IMR-90 (cell line): ENCODE data around the gene KCNT1. TPM values are rescaled to one million over a fixed set of nuclear protein-coding genes. Genes with fewer than 3 reads are reported as not detected.

Experiments used
- ATAC-seq: fragments of 200-7000 bp; cut with Tn5 transposase; 2 replicates; pipeline ENCODE4 v1.9.1; 2020; ENCODE audit warnings: low read depth, mild to moderate bottlenecking, moderate library complexity
- BruUV-seq: library from RNA; stranded (reverse); fragments of 400-500 nt; replicated peaks from 2 replicates; lab custom pipeline; 2021; lab: Mats Ljungman, UMichigan
- CTCF ChIA-PET: fragments of 300-600 bp; formaldehyde crosslinking; extraction: SDS; loops from one replicate; lab custom pipeline; 2021; ENCODE audit warnings: antibody characterized with exemption; lab: Yijun Ruan, JAX
- POLR2A ChIA-PET: fragments of 300-600 bp; sonication (Branson Sonifier 250); formaldehyde crosslinking; loops from one replicate; lab custom pipeline; 2022; ENCODE audit warnings: antibody characterized with exemption; ENCODE audit not compliant: unreplicated experiment; lab: Charles Lee
- DNase-seq: peaks from one replicate; pipeline ENCODE4 v3.0.0; 2013
- H2AFZ ChIP-seq: replicated peaks from 2 replicates; pipeline ENCODE3; 2013; ENCODE audit warnings: low read length, mild to moderate bottlenecking; ENCODE audit not compliant: poor library complexity
- H2AK5ac ChIP-seq: 2 replicates; pipeline ENCODE4 v1.6.1; 2013; ENCODE audit warnings: low read depth, low read length, inconsistent platforms
- H2AK9ac ChIP-seq: replicated peaks from 2 replicates; pipeline ENCODE3; 2013; ENCODE audit warnings: mild to moderate bottlenecking, low read depth, low read length, moderate library complexity; ENCODE audit not compliant: poor library complexity
- H2BK120ac ChIP-seq: 2 replicates; pipeline ENCODE4 v1.6.1; 2013; ENCODE audit warnings: low read depth, low read length, inconsistent platforms
- H2BK15ac ChIP-seq: 3 replicates; pipeline ENCODE4 v1.6.1; 2013; ENCODE audit warnings: low read depth, low read length, inconsistent platforms
- H2BK20ac ChIP-seq: 2 replicates; pipeline ENCODE4 v1.6.1; 2013; ENCODE audit warnings: low read depth, mild to moderate bottlenecking, inconsistent platforms, low read length, moderate library complexity
- H2BK5ac ChIP-seq: 2 replicates; pipeline ENCODE4 v1.6.1; 2013; ENCODE audit warnings: mild to moderate bottlenecking, low read depth, low read length, inconsistent platforms; ENCODE audit not compliant: poor library complexity, severe bottlenecking
- H3K14ac ChIP-seq: replicated peaks from 2 replicates; pipeline ENCODE4 v1.6.1; 2013; ENCODE audit warnings: low read depth, low read length, inconsistent platforms
- H3K18ac ChIP-seq: 2 replicates; pipeline ENCODE4 v1.6.1; 2013; ENCODE audit warnings: low read depth, low read length, control low read depth
- H3K23ac ChIP-seq: 2 replicates; pipeline ENCODE4 v1.6.1; 2013; ENCODE audit warnings: low read depth, low read length, inconsistent platforms
- H3K27ac ChIP-seq: 2 replicates; pipeline ENCODE4 v1.5.1; 2013; ENCODE audit warnings: mild to moderate bottlenecking, control low read depth, low read length; ENCODE audit not compliant: insufficient read depth
- H3K27me3 ChIP-seq: 2 replicates; pipeline ENCODE4 v1.6.1; 2013; ENCODE audit warnings: low read length; ENCODE audit not compliant: control insufficient read depth, insufficient read depth
- H3K36me3 ChIP-seq: 2 replicates; pipeline ENCODE4 v1.6.1; 2013; ENCODE audit warnings: low read length, mixed read lengths; ENCODE audit not compliant: control insufficient read depth, insufficient read depth
- H3K4ac ChIP-seq: 2 replicates; pipeline ENCODE4 v1.6.1; 2013; ENCODE audit warnings: low read depth, low read length, inconsistent platforms
- H3K4me1 ChIP-seq: 2 replicates; pipeline ENCODE4 v1.6.1; 2013; ENCODE audit warnings: low read length, mixed read lengths; ENCODE audit not compliant: control insufficient read depth, insufficient read depth
- H3K4me2 ChIP-seq: 2 replicates; pipeline ENCODE4 v1.6.1; 2013; ENCODE audit warnings: low read depth, mild to moderate bottlenecking, control low read depth, low read length, moderate library complexity
- H3K4me3 ChIP-seq: 2 replicates; pipeline ENCODE4 v1.5.1; 2013; ENCODE audit warnings: low read depth, mild to moderate bottlenecking, control low read depth, low read length, moderate library complexity; ENCODE audit not compliant: insufficient read depth
- H3K56ac ChIP-seq: 2 replicates; pipeline ENCODE4 v1.6.1; 2013; ENCODE audit warnings: low read length, inconsistent platforms; ENCODE audit not compliant: insufficient read depth; ENCODE audit errors: extremely low read depth
- H3K79me1 ChIP-seq, 2 experiments: 2 replicates each; pipeline ENCODE4 v1.6.1; 2013; ENCODE audit warnings: low read length in 2 of 2, inconsistent platforms in 1 of 2, low read depth in 1 of 2
- H3K9ac ChIP-seq: 2 replicates; pipeline ENCODE4 v1.6.1; 2013; ENCODE audit warnings: low read depth, low read length, control low read depth
- H3K9me1 ChIP-seq: 2 replicates; pipeline ENCODE4 v1.6.1; 2013; ENCODE audit warnings: low read length, inconsistent platforms; ENCODE audit not compliant: insufficient read depth
- H3K9me3 ChIP-seq: 2 replicates; pipeline ENCODE4 v1.6.1; 2013; ENCODE audit warnings: low read length; ENCODE audit not compliant: control insufficient read depth, insufficient read depth
- H4K20me1 ChIP-seq: 2 replicates; pipeline ENCODE4 v1.6.1; 2013; ENCODE audit warnings: low read length, inconsistent platforms; ENCODE audit not compliant: insufficient read depth
- H4K5ac ChIP-seq: 2 replicates; pipeline ENCODE4 v1.6.1; 2013; ENCODE audit warnings: mild to moderate bottlenecking, low read depth, low read length, control low read depth
- H4K8ac ChIP-seq, 2 experiments: 2 replicates each; pipeline ENCODE4 v1.6.1; 2013; ENCODE audit warnings: low read depth in 2 of 2, low read length in 2 of 2, control low read depth in 1 of 2, inconsistent platforms in 1 of 2
- H4K91ac ChIP-seq: 2 replicates; pipeline ENCODE4 v1.6.1; 2013; ENCODE audit warnings: low read depth, low read length, inconsistent platforms; ENCODE audit not compliant: insufficient read depth
- BHLHE40 ChIP-seq: fragments of 150-350 bp; IDR thresholded peaks from 2 replicates; pipeline ENCODE4 v1.6.1; 2016; ENCODE audit warnings: mild to moderate bottlenecking, low read depth, low read length
- CTCF ChIP-seq: conservative IDR thresholded peaks from 2 replicates; pipeline ENCODE4 v1.5.1; 2012; ENCODE audit warnings: mild to moderate bottlenecking, low read depth, low read length, improper control_type of control experiment
- ELK1 ChIP-seq: fragments of 150-350 bp; IDR thresholded peaks from 2 replicates; pipeline ENCODE4 v1.6.1; 2016; ENCODE audit warnings: low read depth, mild to moderate bottlenecking, low read length, moderate library complexity, borderline replicate concordance
- MAFK ChIP-seq: IDR thresholded peaks from 2 replicates; pipeline ENCODE4 v1.6.1; 2012; ENCODE audit warnings: low read depth, low read length, improper control_type of control experiment
- MAZ ChIP-seq: IDR thresholded peaks from 2 replicates; pipeline ENCODE4 v1.6.1; 2012; ENCODE audit warnings: low read depth, mild to moderate bottlenecking, low read length, improper control_type of control experiment, moderate library complexity, borderline replicate concordance
- RAD21 ChIP-seq: IDR thresholded peaks from 2 replicates; pipeline ENCODE4 v1.6.1; 2012; ENCODE audit warnings: low read length, improper control_type of control experiment
- WGBS, 2 experiments: methylation state at CpG; one replicate each; pipeline versions ENCODE4 v1.1.5 to v1.1.7; 2013; ENCODE audit warnings: missing lambda C conversion rate in 2 of 2; ENCODE audit not compliant: insufficient read length in 1 of 2; ENCODE audit errors: extremely low coverage in 2 of 2; 5-methylcytosine and 5-hydroxymethylcytosine counted together
- dilution Hi-C: fragments of 300-500 bp; cut with HindIII; formaldehyde crosslinking; loops from one replicate; pipeline ENCODE4 v1.14.3; 2018; ENCODE audit warnings: low sequenced_read_pairs; ENCODE audit not compliant: unreplicated experiment
- in situ Hi-C: fragments of 300-500 bp; cut with MboI; formaldehyde crosslinking; loops from 3 replicates; pipeline ENCODE4 v1.14.3; 2019; ENCODE audit warnings: low sequenced_read_pairs, inconsistent platforms, mixed read lengths
- intact Hi-C: fragments of 100-400 bp; cut with micrococcal nuclease; formaldehyde crosslinking; loops from 2 replicates; pipeline ENCODE4 v1.10.0; 2022
- polyA plus RNA-seq, 3 experiments: library from polyadenylated mRNA; depleted of rRNA; stranded (reverse); fragments of >200 nt; gene quantifications; 2 replicates each; pipeline ENCODE4 v1.2.3, GENCODE V29; 2012; ENCODE audit warnings: low replicate concordance in 1 of 3
- total RNA-seq: library from RNA; depleted of rRNA; stranded (reverse); fragments of >200 nt; gene quantifications from 2 replicates; pipeline ENCODE4 v1.2.3, GENCODE V29; 2012

The KCNT1 gene
- total and polyA plus RNA-seq, 2 of the 4 experiments (the other 2 are of a cell fraction) = not detected

GRCh38 chr9:135687216-135687615 is 14.8 kb upstream of the KCNT1 start:
- no peaks in the 10 kb centered on the region for H4K20me1 ChIP-seq
- H2AK5ac ChIP-seq = no peak overlapping the region
- H3K27ac ChIP-seq = no peak overlapping the region
- no peak overlapping the region for H4K5ac ChIP-seq
- ChIA-PET CTCF (no interaction called here), POLR2A (no interaction called here)
- no peak overlapping the region for H4K91ac ChIP-seq
- 84% methylated on average over 10 of the region's 15 CpGs; no CpG with 5 or more reads in 1 of the 2 experiments for WGBS, 2 experiments
- H2BK5ac ChIP-seq = no peak overlapping the region
- H3K4ac ChIP-seq = no peak overlapping the region
- H3K36me3 ChIP-seq = no peaks in the 10 kb centered on the region
- H3K56ac ChIP-seq = no peak overlapping the region
- no peak overlapping the region for H2BK20ac ChIP-seq
- ATAC-seq = no peak
- in situ Hi-C loops = no loop called here
- no peaks in the 10 kb centered on the region for H3K4me1 ChIP-seq
- peaks cover 4% of the 10 kb centered on the region; the same call in 1 of the 2 replicates for H3K9me1 ChIP-seq
- H3K4me2 ChIP-seq = no peak overlapping the region
- H2BK120ac ChIP-seq = no peak overlapping the region
- no peak overlapping the region for H3K23ac ChIP-seq
- no peak for TF ChIP-seq BHLHE40
- no peak for TF ChIP-seq MAZ
- no peak for TF ChIP-seq MAFK
- TF ChIP-seq ELK1 = no peak
- TF ChIP-seq RAD21 = no peak
- TF ChIP-seq CTCF = no peak
- H3K27me3 ChIP-seq = no peaks in the 10 kb centered on the region; the same call in 1 of the 2 replicates
- BruUV-seq = no TSS peak
- DNase-seq = no peak
- no peak overlapping the region for H3K14ac ChIP-seq
- H3K79me1 ChIP-seq = no peaks in the 10 kb centered on the region
- H2AK9ac ChIP-seq = no peak overlapping the region
- no peak overlapping the region for H3K4me3 ChIP-seq
- no peak overlapping the region for H3K9ac ChIP-seq
- no peak overlapping the region for H2BK15ac ChIP-seq
- no peak overlapping the region for H2AFZ ChIP-seq
- H3K18ac ChIP-seq = no peak overlapping the region
- dilution Hi-C loops = no loop called here
- H4K8ac ChIP-seq = no peak overlapping the region
- intact Hi-C loops = no loop called here
- no peaks in the 10 kb centered on the region for H3K9me3 ChIP-seq
